H1 (cell line): ENCODE measurements around the gene MARK1. TPM values are rescaled to one million over a fixed set of nuclear protein-coding genes. Genes with fewer than 3 reads are reported as not detected.

Experiments used
- CTCF ChIA-PET: fragments of 300-600 bp; sonication (Branson Sonifier 250); formaldehyde crosslinking; loops from one replicate; lab custom pipeline; 2021; ENCODE audit not compliant: partially characterized antibody; lab: Charles Lee
- POLR2A ChIA-PET: fragments of 300-600 bp; sonication (Branson Sonifier 250); formaldehyde crosslinking; loops from one replicate; lab custom pipeline; 2021; ENCODE audit warnings: inconsistent platforms; ENCODE audit not compliant: partially characterized antibody; lab: Charles Lee
- DNase-seq, 2 experiments: peaks; one replicate each; pipeline versions ENCODE4 v3.0.0 to v3.0.0-alpha.2; 2010 to 2022; ENCODE audit warnings: low spot score in 2 of 2, low read depth in 1 of 2, mixed read lengths in 1 of 2
- FAIRE-seq: peaks from 2 replicates; lab custom pipeline; 2011; peaks lifted over from hg19 to GRCh38; lab: Jason Lieb, UNC
- H2AFZ ChIP-seq: 2 replicates; pipeline ENCODE4 v1.8.1; 2012; ENCODE audit warnings: low read length, inconsistent platforms
- H2AK5ac ChIP-seq: 2 replicates; pipeline ENCODE4 v1.6.1; 2013; ENCODE audit warnings: low read depth, low read length
- H2BK120ac ChIP-seq: replicated peaks from 2 replicates; pipeline ENCODE3; 2013; ENCODE audit warnings: low read depth, low read length, inconsistent platforms
- H2BK12ac ChIP-seq: 2 replicates; pipeline ENCODE4 v1.6.1; 2013; ENCODE audit warnings: low read depth, low read length
- H2BK15ac ChIP-seq: 2 replicates; pipeline ENCODE4 v1.6.1; 2013; ENCODE audit warnings: low read length
- H2BK20ac ChIP-seq: 2 replicates; pipeline ENCODE4 v1.6.1; 2013; ENCODE audit warnings: low read length
- H2BK5ac ChIP-seq: 2 replicates; pipeline ENCODE4 v1.6.1; 2013; ENCODE audit warnings: low read depth, low read length
- H3K14ac ChIP-seq: 2 replicates; pipeline ENCODE4 v1.6.1; 2013; ENCODE audit warnings: inconsistent platforms; ENCODE audit not compliant: insufficient read length
- H3K18ac ChIP-seq: 2 replicates; pipeline ENCODE4 v1.6.1; 2013; ENCODE audit warnings: low read length; ENCODE audit errors: extremely low read depth
- H3K23ac ChIP-seq: 2 replicates; pipeline ENCODE4 v1.6.1; 2013; ENCODE audit warnings: inconsistent platforms; ENCODE audit not compliant: insufficient read length
- H3K23me2 ChIP-seq: 2 replicates; pipeline ENCODE4 v1.6.1; 2013; ENCODE audit warnings: low read depth, low read length
- H3K27ac ChIP-seq: 2 replicates; pipeline ENCODE4 v1.6.1; 2011; ENCODE audit warnings: low read depth, low read length, inconsistent platforms
- H3K27me3 ChIP-seq, 4 experiments: replicated peaks in 1 of 4; 1 replicate in 1 of 4; 2 replicates in 3 of 4; pipeline versions ENCODE4 v1.6.1 to v1.8.1; 2011 to 2013; ENCODE audit warnings: low read length in 3 of 4, mild to moderate bottlenecking in 3 of 4, inconsistent platforms in 2 of 4, mixed read lengths in 2 of 4, moderate library complexity in 1 of 4; ENCODE audit not compliant: control insufficient read depth in 3 of 4, insufficient read depth in 3 of 4; ENCODE audit errors: extremely low read depth in 1 of 4
- H3K36me3 ChIP-seq, 4 experiments: 2 replicates each; pipeline versions ENCODE4 v1.6.1 to v1.8.1; 2011 to 2013; ENCODE audit warnings: mild to moderate bottlenecking in 4 of 4, low read length in 3 of 4, moderate library complexity in 2 of 4, control low read depth in 1 of 4, inconsistent platforms in 1 of 4; ENCODE audit not compliant: insufficient read depth in 4 of 4, control insufficient read depth in 2 of 4
- H3K4ac ChIP-seq: replicated peaks from 2 replicates; pipeline ENCODE3; 2013; ENCODE audit warnings: low read length, low read depth, mixed read lengths, inconsistent platforms; ENCODE audit not compliant: insufficient read length
- H3K4me1 ChIP-seq, 4 experiments: replicated peaks in 1 of 4; 1 replicate in 1 of 4; 2 replicates in 3 of 4; pipeline versions ENCODE4 v1.6.1 to v1.8.1; 2011 to 2013; ENCODE audit warnings: low read length in 3 of 4, inconsistent platforms in 2 of 4, mixed read lengths in 1 of 4; ENCODE audit not compliant: insufficient read depth in 4 of 4, control insufficient read depth in 3 of 4
- H3K4me2 ChIP-seq, 2 experiments: 2 replicates each; pipeline versions ENCODE4 v1.6.1 to v1.8.1; 2011 to 2013; ENCODE audit warnings: low read depth in 2 of 2, low read length in 2 of 2, control low read depth in 1 of 2, inconsistent platforms in 1 of 2, mild to moderate bottlenecking in 1 of 2; ENCODE audit not compliant: insufficient read depth in 1 of 2
- H3K4me3 ChIP-seq, 4 experiments: fragments of 200-600, 300-600 bp in 1 of 4; sonication (generic), shearing (Covaris generic), sonication (Bioruptor Twin) in 1 of 4; 2 replicates each; pipeline versions ENCODE4 v1.5.1 to v1.8.1; 2011 to 2016; ENCODE audit warnings: low read length in 4 of 4, low read depth in 3 of 4, control low read depth in 2 of 4, inconsistent platforms in 2 of 4, mild to moderate bottlenecking in 2 of 4, mixed read lengths in 1 of 4, moderate library complexity in 1 of 4; ENCODE audit not compliant: insufficient read depth in 2 of 4; ENCODE audit errors: extremely low read depth in 1 of 4
- H3K56ac ChIP-seq: replicated peaks from 2 replicates; pipeline ENCODE3; 2013; ENCODE audit warnings: low read depth, mild to moderate bottlenecking, mixed read lengths, low read length, inconsistent platforms; ENCODE audit not compliant: insufficient read length
- H3K79me1 ChIP-seq: 2 replicates; pipeline ENCODE4 v1.6.1; 2013; ENCODE audit warnings: low read depth, low read length, control low read depth
- H3K79me2 ChIP-seq, 2 experiments: 2 replicates each; pipeline versions ENCODE4 v1.6.1 to v1.8.1; 2012 to 2013; ENCODE audit warnings: low read length in 2 of 2, mild to moderate bottlenecking in 2 of 2, inconsistent platforms in 1 of 2; ENCODE audit not compliant: insufficient read depth in 2 of 2, control insufficient read depth in 1 of 2
- H3K9ac ChIP-seq, 4 experiments: replicated peaks in 1 of 4; 1 replicate in 1 of 4; 2 replicates in 3 of 4; pipeline versions ENCODE4 v1.6.1 to v1.8.1; 2011 to 2013; ENCODE audit warnings: low read depth in 3 of 4, low read length in 3 of 4, control low read depth in 2 of 4, mild to moderate bottlenecking in 2 of 4, moderate library complexity in 2 of 4, inconsistent platforms in 1 of 4; ENCODE audit errors: extremely low read depth in 1 of 4
- H3K9me3 ChIP-seq, 2 experiments: 2 replicates each; pipeline versions ENCODE4 v1.6.1 to v1.8.1; 2012 to 2013; ENCODE audit warnings: mild to moderate bottlenecking in 2 of 2, moderate library complexity in 2 of 2, control low read depth in 1 of 2, inconsistent platforms in 1 of 2, low read depth in 1 of 2, low read length in 1 of 2, mixed read lengths in 1 of 2; ENCODE audit not compliant: insufficient read depth in 2 of 2
- H4K20me1 ChIP-seq, 2 experiments: replicated peaks in 1 of 2; 2 replicates each; pipeline versions ENCODE3 to v1.8.1; 2011 to 2013; ENCODE audit warnings: inconsistent platforms in 2 of 2, low read length in 2 of 2, mild to moderate bottlenecking in 1 of 2; ENCODE audit not compliant: insufficient read depth in 2 of 2, control insufficient read depth in 1 of 2
- H4K5ac ChIP-seq: 2 replicates; pipeline ENCODE4 v1.6.1; 2013; ENCODE audit warnings: low read length, low read depth, mixed read lengths, inconsistent platforms; ENCODE audit not compliant: insufficient read length
- H4K8ac ChIP-seq: 2 replicates; pipeline ENCODE4 v1.8.0; 2013; ENCODE audit warnings: mild to moderate bottlenecking, moderate library complexity, low read length, inconsistent platforms; ENCODE audit not compliant: insufficient read depth; ENCODE audit errors: extremely low read depth
- H4K91ac ChIP-seq: replicated peaks from 2 replicates; pipeline ENCODE3; 2013; ENCODE audit warnings: low read length, mixed read lengths, inconsistent platforms; ENCODE audit not compliant: insufficient read length
- ATF3 ChIP-seq: IDR thresholded peaks from 2 replicates; pipeline ENCODE4 v1.6.1; 2011; ENCODE audit warnings: low read depth, mild to moderate bottlenecking, low read length; ENCODE audit not compliant: insufficient read depth
- BCL11A ChIP-seq, 2 experiments: IDR thresholded peaks; one replicate each; pipeline ENCODE4 v1.6.1; 2011; ENCODE audit warnings: low read depth in 2 of 2, low read length in 2 of 2, mild to moderate bottlenecking in 2 of 2
- GTF2F1 ChIP-seq: IDR thresholded peaks from 2 replicates; pipeline ENCODE4 v1.6.1; 2012; ENCODE audit warnings: low read depth, low read length, improper control_type of control experiment, borderline replicate concordance
- HDAC2 ChIP-seq, 2 experiments: fragments of 300-600 bp in 1 of 2; sonication (generic) in 1 of 2; IDR thresholded peaks; 2 replicates each; pipeline ENCODE4 v1.6.1; 2011 to 2012; ENCODE audit warnings: low read depth in 2 of 2, low read length in 2 of 2, mild to moderate bottlenecking in 2 of 2, moderate library complexity in 2 of 2, borderline replicate concordance in 1 of 2, inconsistent platforms in 1 of 2
- KDM1A ChIP-seq: fragments of 200-600, 300-600 bp; sonication (generic); IDR thresholded peaks from 2 replicates; pipeline ENCODE4 v1.7.1; 2016; ENCODE audit warnings: mild to moderate bottlenecking, low read length, borderline replicate concordance
- KDM4A ChIP-seq: IDR thresholded peaks from one replicate; pipeline ENCODE4 v1.7.1; 2012; ENCODE audit warnings: low read depth, mild to moderate bottlenecking, moderate library complexity, low read length, inconsistent platforms; ENCODE audit not compliant: severe bottlenecking
- KDM5A ChIP-seq: fragments of 200-600 bp; IDR thresholded peaks from 2 replicates; pipeline ENCODE4 v1.7.1; 2012; ENCODE audit warnings: mild to moderate bottlenecking, low read length, inconsistent platforms, mixed read lengths
- PHF8 ChIP-seq: fragments of 200-600 bp; sonication (generic); conservative IDR thresholded peaks from 2 replicates; pipeline ENCODE4 v1.7.1; 2012; ENCODE audit warnings: low read depth, mild to moderate bottlenecking, inconsistent platforms, low read length, moderate library complexity
- RNF2 ChIP-seq: fragments of 200-900, 300-1000 bp; sonication (generic); IDR thresholded peaks from 2 replicates; pipeline ENCODE4 v1.7.1; 2016; ENCODE audit warnings: borderline replicate concordance, low read depth, mild to moderate bottlenecking, antibody characterized with exemption, low read length; ENCODE audit not compliant: poor library complexity, severe bottlenecking; ENCODE audit errors: missing control alignments
- SIX5 ChIP-seq: IDR thresholded peaks from 2 replicates; pipeline ENCODE4 v1.6.1; 2011; ENCODE audit warnings: mild to moderate bottlenecking, low read depth, low read length
- SRF ChIP-seq: IDR thresholded peaks from 2 replicates; pipeline ENCODE4 v1.6.1; 2011; ENCODE audit warnings: mild to moderate bottlenecking, low read depth, low read length, moderate library complexity
- TAF1 ChIP-seq: IDR thresholded peaks from 2 replicates; pipeline ENCODE4 v1.6.1; 2011; ENCODE audit warnings: mild to moderate bottlenecking, low read depth, low read length
- TEAD4 ChIP-seq: IDR thresholded peaks from 2 replicates; pipeline ENCODE4 v1.6.1; 2012; ENCODE audit warnings: low read depth, low read length, inconsistent platforms, mixed read lengths
- YY1 ChIP-seq: IDR thresholded peaks from 2 replicates; pipeline ENCODE4 v1.6.1; 2011; ENCODE audit warnings: low read depth, mild to moderate bottlenecking, low read length
- WGBS, 2 experiments: shearing (Covaris generic) in 1 of 2; methylation state at CpG; one replicate each; pipeline versions ENCODE4 v1.1.6 to v1.1.7; 2013 to 2015; ENCODE audit warnings: low lambda C conversion rate in 2 of 2, mixed read lengths in 2 of 2, inconsistent platforms in 1 of 2, low coverage in 1 of 2, missing lambda C conversion rate in 1 of 2; ENCODE audit not compliant: insufficient replicate concordance in 2 of 2, insufficient coverage in 1 of 2, insufficient read length in 1 of 2; ENCODE audit errors: extremely low coverage in 1 of 2, missing lambda C conversion rate in 1 of 2; 5-methylcytosine and 5-hydroxymethylcytosine counted together
- polyA plus RNA-seq, 7 experiments: library from polyadenylated mRNA; depleted of rRNA in 3 of 7; stranded (reverse) in 5 of 7; unstranded in 2 of 7; fragments of >200 nt in 5 of 7; fragments of 200-250 nt in 2 of 7; gene quantifications; 1 replicate in 5 of 7; 2 replicates in 1 of 7; 4 replicates in 1 of 7; pipeline versions ENCODE4 v1.2.1 to v1.2.3, GENCODE V29; 2011 to 2013; ENCODE audit warnings: missing spikeins in 2 of 7, mixed read lengths in 2 of 7
- total RNA-seq: library from RNA; stranded (reverse); fragmentation: NEBNext Ultra II Directional; extraction: Animal tissue kit (Norgen Biotek cat#: 25700); gene quantifications from 2 replicates; pipeline ENCODE4 v1.2.1, GENCODE V29; 2021

Gene MARK1
- total and polyA plus RNA-seq, 2 of the 8 experiments (the other 6 are each of a cell fraction or from before 2014, with no cell fraction given): 5.5 to 20.5 TPM

GRCh38 chr1:220699044-220699443, 171.1 kb downstream of the MARK1 start:
- H2BK120ac ChIP-seq: no peak overlapping the region
- ChIA-PET POLR2A (no interaction called here), CTCF (interaction anchor here (0.6 to 2.7 kb wide), 7 partner anchors 8 to 146 kb away, joined by 3 to 10 read pairs (median 4); no protein-coding TSS in a partner anchor)
- H4K20me1 ChIP-seq: no peaks in the 10 kb centered on the region
- H4K8ac ChIP-seq: no peak overlapping the region
- H3K23me2 ChIP-seq: no peaks in the 10 kb centered on the region
- no peak overlapping the region for H3K18ac ChIP-seq
- WGBS, 2 experiments: 88% methylated on average over 3 of the region's 3 CpGs; no CpG with 5 or more reads in 1 of the 2 experiments
- H3K23ac ChIP-seq: no peak overlapping the region
- DNase-seq (no peak), FAIRE-seq (no peak)
- no peak overlapping the region for H3K27ac ChIP-seq
- peaks cover 0 to 8% (median 3%) of the 10 kb centered on the region in 4 experiments; a peak in 4 of 7 replicates for H3K4me1 ChIP-seq
- no peak overlapping the region for H3K4me3 ChIP-seq
- H2BK15ac ChIP-seq: no peak overlapping the region
- no peak overlapping the region for H2AK5ac ChIP-seq
- H3K9ac ChIP-seq: no peak overlapping the region
- H3K4ac ChIP-seq: no peak overlapping the region
- no peak overlapping the region for H2AFZ ChIP-seq
- no peak overlapping the region for H3K4me2 ChIP-seq
- no peaks in the 10 kb centered on the region for H3K79me2 ChIP-seq
- no peak overlapping the region for H2BK12ac ChIP-seq
- H3K56ac ChIP-seq: no peak overlapping the region
- no peak overlapping the region for H2BK20ac ChIP-seq
- H3K36me3 ChIP-seq: no peaks in the 10 kb centered on the region
- no peaks in the 10 kb centered on the region for H3K27me3 ChIP-seq
- no peak overlapping the region for H3K14ac ChIP-seq
- H3K79me1 ChIP-seq: no peaks in the 10 kb centered on the region
- no peak overlapping the region for H4K91ac ChIP-seq
- H4K5ac ChIP-seq: no peak overlapping the region
- no peak overlapping the region for H2BK5ac ChIP-seq
- no peaks in the 10 kb centered on the region for H3K9me3 ChIP-seq
- TF ChIP-seq KDM1A (no peak), BCL11A (IDR thresholded peaks at IDR 0.05; ENCODE audit: low read depth in 2 of 2, low read length in 2 of 2) (no peak), KDM4A (no peak), SRF (no peak), KDM5A (no peak), YY1 (no peak), TEAD4 (no peak), HDAC2 (IDR thresholded peaks at IDR 0.05; ENCODE audit: borderline replicate concordance in 1 of 2, low read depth in 2 of 2, low read length in 2 of 2) (no peak), PHF8 (no peak), TAF1 (no peak), SIX5 (no peak), RNF2 (no peak), GTF2F1 (no peak), ATF3 (no peak)
